NOMO-1 (cell line): Measurements from ENCODE around the gene CADPS.

Experiments used
- DNase-seq, 2 experiments: peaks; one replicate each; lab custom pipeline; 2025; ENCODE audit not compliant: unreplicated experiment in 2 of 2; lab: John Stamatoyannopoulos, UW

The CADPS gene

DNA sequence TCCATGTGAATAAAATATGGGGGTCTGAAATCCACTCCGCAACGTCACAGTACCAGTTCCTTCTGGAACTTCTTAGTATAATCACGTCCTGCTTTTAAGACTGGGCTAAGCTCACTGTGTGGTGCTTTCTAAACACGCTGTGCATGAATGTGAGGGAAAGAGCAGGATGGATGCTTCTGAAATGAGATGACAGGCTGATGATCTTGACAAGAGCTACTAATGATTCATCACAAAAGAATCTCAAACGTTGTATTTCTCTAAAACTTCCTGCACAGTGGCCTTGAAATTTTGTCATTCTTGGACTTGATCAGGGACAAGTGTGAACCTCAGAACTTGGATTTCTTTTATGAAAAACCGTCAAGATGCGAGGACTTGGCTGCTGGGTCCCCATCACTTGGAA lies 221.4 kb downstream of the CADPS start:
- DNase-seq, result no peak

- DNase-seq, result no peak
Observed at GRCh38 chr3:62647711-62648110, 227.5 kb downstream of the CADPS start.

DNA sequence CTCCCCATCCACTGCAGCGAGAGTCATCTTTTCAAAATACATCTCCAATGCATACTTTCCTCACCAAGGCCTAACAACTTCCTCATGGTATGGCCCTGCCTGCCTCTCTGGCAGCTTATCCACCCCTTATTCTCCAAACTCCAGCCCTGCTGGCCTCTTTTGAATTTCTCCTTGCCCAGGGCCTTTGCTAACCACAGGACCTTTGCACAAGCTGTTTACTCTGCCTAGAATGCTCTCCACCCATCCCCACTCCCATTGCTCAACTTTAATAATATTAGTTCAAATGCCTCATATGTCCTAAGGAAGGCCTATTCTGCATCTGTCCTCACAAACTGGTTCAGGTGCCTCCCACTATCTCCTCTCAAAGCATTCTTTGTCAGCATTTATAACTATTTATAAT lies 230.7 kb downstream of the CADPS start:
- no peak for DNase-seq

- no peak for DNase-seq
Observed at GRCh38 chr3:62638316-62638715, 236.9 kb downstream of the CADPS start.

DNA sequence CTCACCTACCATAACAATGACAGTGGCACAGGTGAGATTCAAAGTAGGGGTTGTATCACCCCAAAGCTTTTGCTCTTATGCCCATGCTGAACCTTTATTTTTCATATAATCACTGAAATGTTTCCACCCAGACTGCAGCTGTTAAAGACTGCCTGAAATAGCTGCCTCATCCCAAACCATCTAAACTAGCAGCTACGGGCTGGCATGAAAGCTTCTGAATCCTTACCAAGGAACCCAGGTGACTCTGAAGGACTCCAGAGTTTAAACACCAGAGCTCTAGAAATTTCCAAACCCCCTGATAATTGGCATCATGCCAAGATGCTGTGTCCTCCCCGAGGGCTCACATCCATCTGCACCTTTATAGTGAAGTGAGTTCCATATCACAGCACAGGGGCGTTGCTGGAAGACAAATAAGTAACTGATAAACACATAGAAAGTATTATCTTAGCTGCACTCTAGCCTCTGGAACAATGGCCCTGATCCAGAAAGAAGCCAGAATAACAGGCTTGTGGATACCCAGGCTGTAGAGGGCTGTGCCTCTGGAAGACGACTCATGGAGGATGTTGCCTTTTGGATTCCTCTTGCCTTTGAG lies 238.9 kb downstream of the CADPS start:
- DNase-seq, result no peak

DNA sequence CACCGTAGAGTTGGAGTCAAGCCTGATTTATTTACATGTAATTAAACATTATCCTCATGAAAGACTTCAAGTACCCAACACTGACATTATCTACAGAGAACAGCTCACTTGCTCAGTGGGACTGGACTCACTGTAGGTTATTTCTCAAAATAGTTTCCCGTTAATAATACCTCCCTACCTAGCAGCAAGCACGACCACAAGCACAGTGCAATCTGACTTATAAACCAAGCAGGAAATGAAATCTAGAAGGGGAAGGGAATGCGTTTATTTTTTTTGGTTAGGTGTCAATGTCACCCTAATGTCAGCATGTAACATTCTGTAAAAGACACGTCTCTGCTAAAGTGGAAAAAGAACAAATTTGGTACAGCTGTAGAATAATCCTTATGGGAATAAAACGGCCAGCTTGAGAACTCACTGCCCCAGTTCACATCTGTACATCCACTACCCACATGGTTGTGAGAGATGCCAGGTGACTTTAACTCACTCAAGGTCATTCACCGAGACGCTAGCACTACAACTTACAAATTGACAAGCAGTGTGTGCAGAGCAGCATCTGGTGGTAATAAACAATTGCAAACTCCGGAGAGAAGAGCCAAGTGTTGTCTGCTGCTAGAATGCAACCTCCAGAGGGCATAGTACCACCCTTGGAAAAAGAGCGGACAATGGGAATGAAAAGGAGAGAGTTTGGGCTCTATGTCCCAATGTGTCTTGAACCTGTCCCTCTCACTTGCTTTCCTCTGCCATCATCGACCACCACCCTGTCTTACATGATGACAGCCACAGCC lies 242.5 kb downstream of the CADPS start:
- no peak for DNase-seq

- DNase-seq, result no peak
Observed at GRCh38 chr3:62631488-62631887, 243.7 kb downstream of the CADPS start.

DNA sequence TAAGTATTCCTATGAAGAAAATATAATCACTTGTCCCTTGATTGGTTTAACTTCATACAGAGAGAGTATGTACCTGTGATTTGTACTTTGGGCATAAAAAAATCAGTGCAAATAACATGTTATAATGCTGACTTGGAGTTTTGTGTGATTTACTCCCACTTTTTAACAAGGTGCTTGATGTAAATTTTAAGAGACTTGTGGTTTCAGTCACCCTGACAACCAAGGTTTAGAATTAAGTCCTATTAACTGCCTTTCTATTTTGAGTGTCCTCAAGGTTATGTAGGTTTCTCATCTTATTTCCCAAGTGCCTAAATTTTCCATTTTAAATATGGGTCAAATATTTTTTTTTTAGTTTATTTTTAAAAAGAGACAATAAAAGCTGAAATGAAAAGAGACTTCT lies 244.6 kb downstream of the CADPS start:
- no peak for DNase-seq

DNA sequence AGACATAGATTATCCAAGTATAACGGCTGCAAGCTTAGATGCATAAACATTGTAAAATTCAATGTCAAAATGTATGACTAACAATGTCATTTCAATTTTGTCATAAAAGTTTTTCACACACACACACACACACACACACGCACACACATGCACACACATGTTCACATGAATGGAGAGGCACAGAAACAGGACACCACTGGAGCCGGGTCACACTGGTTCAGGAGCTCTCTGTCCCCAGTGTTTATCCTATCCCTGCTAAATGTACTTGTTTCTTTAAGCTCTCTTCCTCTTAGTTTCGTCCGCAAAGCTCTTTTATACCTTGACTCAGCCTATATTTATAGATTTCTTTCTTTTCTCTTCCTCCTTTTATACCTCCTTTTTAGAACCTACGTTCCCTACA lies 249.9 kb downstream of the CADPS start:
- DNase-seq, result no peak

GRCh38 chr3:62624185-62624584 lies 251.0 kb downstream of the CADPS start:
- no peak for DNase-seq

- peak; percentile 6 to 32 for DNase-seq
Observed at GRCh38 chr3:62622553-62623174, 252.6 kb downstream of the CADPS start.

DNA sequence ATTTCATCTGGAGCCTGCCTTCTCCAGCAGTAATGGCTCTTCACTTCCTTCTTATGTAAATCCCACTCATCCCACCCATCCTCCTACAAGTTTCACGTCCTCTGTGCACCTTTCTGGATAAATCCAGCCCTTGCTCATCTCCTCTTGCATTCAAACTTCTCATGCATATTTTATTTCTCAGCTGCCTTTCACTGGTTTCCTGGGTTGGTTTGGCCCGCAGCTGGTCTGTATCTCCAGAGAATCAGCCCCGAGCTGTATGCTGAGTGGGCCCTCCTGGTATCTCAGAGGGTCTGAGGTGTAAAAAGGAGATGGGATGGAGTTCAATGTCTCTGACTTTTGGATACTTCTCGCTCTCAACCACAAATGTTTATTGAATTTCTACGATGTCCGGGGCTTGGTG lies 253.3 kb downstream of the CADPS start:
- no peak for DNase-seq

GRCh38 chr3:62621176-62621575 lies 254.0 kb downstream of the CADPS start:
- no peak for DNase-seq

- no peak for DNase-seq
Observed at GRCh38 chr3:62615258-62615849, 259.9 kb downstream of the CADPS start.

DNA sequence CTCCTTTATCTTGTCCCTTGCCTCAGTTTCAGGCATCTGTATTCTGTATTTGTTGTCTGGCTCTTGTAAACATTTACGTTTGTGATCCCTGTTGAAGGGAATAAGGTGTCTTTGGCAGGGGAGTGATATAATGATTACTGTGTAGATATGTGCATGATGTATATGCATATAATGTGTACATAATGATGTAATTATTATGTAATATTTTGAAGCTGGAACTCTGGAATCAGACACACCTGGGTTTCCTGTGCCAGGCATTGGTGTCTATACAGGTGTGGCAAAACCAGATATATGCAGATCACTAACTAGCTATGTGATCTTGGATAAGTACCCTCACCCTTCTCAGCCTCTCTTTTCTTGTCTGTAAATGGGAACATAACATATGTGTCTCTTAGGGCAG lies 260.7 kb downstream of the CADPS start:
- no peak for DNase-seq

DNA sequence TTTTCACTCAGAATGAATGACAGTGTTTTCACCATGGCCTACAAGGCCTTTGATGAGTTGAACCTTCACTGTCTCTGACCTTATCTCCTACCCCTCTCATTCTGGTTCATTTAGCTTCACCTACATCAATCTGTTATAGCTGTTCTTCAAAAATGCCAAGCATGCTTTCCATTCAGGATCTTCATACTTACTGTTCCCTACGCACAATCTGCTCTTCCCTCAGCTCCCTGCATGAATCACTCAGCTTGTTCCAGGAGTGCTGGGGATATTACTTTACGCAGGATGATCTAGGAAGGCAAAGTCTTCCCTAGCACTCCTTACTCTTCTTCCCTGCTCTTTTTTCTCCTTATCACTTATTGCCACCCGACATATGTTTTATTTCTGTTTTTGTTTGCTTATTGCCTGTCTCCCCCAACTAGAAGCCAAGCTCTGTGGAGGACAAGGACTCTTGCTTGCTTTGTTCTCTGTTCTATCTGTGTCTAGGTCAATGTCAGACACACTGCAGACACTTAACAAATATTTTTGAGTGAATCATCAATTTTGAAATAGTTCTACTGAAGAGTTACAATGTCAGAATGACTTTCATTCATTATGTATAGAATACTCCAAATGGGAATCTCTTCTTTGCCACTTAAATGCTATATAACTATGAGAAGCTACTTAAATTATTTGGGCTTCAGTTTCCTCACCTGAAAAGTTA lies 263.5 kb downstream of the CADPS start:
- DNase-seq, result no peak

DNA sequence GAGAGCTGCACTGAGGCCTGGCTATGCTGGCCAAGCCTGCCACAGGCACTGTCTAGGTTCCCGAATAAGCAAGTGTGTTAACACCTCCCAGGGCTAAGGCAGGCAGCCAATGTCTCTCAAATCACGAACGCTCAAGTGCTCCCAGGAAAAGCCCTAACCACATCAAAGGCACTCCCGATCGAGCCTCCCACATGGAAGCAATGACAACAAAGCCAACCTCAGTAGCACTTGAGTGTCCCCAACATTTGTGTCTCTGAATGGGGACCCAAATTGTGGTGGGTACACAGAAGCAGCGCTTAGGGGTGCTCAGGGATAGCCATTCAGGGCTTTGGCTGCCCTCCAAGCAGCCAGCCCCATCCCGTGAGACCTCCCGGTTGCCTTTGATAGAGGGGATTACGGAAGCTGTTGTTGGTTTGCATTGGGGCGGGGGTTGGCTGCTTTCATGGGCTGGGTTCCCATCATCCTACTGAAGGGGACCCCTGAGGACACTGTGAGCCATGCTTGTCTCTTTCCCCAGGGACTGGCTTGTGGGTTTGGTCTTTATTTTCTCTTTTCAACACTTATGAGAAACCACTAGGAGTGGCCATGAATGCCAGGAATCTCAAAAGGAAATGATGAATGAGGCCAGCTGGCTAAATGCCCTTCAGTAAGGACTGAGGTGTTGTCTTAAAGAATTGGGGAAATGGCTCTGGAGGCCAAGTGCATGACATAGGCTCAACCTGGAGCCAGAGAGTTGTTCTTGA lies 267.8 kb downstream of the CADPS start:
- no peak for DNase-seq

DNA sequence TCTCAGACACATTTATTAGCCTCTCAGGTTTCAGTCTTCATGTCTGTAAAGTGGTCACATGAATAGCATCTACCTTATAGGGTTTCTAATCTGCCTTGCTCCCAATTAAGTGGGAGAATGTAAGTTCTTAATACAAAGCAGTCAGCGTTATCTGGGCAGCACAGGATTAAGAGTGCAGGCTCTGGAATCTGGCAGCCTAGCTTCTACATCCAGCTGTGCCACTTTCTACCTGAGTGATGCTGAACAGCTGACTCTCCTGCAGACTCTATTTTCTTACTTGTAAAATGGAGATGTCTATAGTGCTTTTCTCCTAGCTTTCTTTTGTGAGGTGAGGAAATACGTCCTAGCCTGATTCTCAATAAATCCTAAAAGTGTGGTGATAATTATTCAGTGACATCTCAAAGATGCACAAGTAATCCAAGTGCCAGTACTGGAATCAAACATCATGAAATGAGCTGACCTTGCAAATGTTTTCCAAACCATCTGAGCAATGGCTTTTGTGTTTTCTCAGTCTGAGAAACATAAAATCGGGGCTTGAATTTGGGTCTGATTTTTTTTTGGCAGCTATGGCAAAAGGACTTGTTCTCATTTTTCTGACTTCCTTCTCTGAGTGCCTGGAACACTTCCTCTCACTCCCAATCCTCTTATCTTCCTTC lies 269.7 kb downstream of the CADPS start:
- DNase-seq, result no peak

- DNase-seq, result no peak
Observed at GRCh38 chr3:62604751-62605351, 270.4 kb downstream of the CADPS start.

DNA sequence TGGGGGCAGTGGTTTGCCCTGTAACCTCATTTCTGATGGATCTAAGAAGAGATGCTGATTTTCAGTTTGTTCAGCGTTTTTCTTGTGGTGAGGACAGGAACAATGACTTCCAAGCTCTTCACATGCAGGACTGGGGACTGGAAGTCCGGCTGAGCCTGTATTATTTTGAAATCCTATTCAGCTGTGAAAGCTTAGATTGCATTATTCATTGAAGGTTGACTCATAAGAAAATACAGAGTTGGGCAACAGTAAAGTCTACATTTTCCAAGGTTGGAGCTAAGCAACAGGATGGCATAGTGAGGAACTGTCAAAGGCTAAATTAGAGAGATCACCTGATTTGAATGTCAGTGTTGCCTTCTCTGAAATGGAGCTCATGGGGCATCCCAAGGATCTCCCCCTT lies 270.9 kb downstream of the CADPS start:
- no peak for DNase-seq
